ENCODE data around the gene MEAF6.

MEAF6 gene

GRCh38 chr1:37482004-37482785 is 32.4 kb downstream of the MEAF6 start:
- TF ChIP-seq FOXA1 (IDR thresholded peaks at IDR 0.05), result no peak
- TF ChIP-seq BHLHE40 (IDR thresholded peaks at IDR 0.05; ENCODE audit: borderline replicate concordance), result no peak
- no peak for TF ChIP-seq L3MBTL2 (conservative IDR thresholded peaks at IDR 0.05)
- no peak for TF ChIP-seq CTBP1 (IDR thresholded peaks at IDR 0.05; ENCODE audit: borderline replicate concordance)
- TF ChIP-seq, protein P1, sequence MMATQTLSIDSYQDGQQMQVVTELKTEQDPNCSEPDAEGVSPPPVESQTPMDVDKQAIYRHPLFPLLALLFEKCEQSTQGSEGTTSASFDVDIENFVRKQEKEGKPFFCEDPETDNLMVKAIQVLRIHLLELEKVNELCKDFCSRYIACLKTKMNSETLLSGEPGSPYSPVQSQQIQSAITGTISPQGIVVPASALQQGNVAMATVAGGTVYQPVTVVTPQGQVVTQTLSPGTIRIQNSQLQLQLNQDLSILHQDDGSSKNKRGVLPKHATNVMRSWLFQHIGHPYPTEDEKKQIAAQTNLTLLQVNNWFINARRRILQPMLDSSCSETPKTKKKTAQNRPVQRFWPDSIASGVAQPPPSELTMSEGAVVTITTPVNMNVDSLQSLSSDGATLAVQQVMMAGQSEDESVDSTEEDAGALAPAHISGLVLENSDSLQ (IDR thresholded peaks at IDR 0.05), result no peak
- TF ChIP-seq ARNT (IDR thresholded peaks at IDR 0.05), result no peak
- no peak for TF ChIP-seq SP1 (IDR thresholded peaks at IDR 0.05)
- no peak for TF ChIP-seq NFRKB (IDR thresholded peaks at IDR 0.05)
- no peak for TF ChIP-seq FOXK2 (IDR thresholded peaks at IDR 0.05)
- no peak for TF ChIP-seq ZNF384 (IDR thresholded peaks at IDR 0.05)
- TF ChIP-seq SUZ12 (IDR thresholded peaks at IDR 0.05), result no peak
- TF ChIP-seq TARDBP (IDR thresholded peaks at IDR 0.05), result no peak
- TF ChIP-seq FOXM1 (IDR thresholded peaks at IDR 0.05; ENCODE audit: borderline replicate concordance), result no peak
- TF ChIP-seq ELF4 (IDR thresholded peaks at IDR 0.05), result no peak
- no peak for TF ChIP-seq LEF1 (IDR thresholded peaks at IDR 0.05; ENCODE audit: borderline replicate concordance)
- TF ChIP-seq HDGF (IDR thresholded peaks at IDR 0.05; ENCODE audit: borderline replicate concordance), result no peak
- ChIA-PET POLR2A (no interaction called here), CTCF (interaction anchor here (0.7 to 1.0 kb wide), 2 partner anchors 33 to 121 kb away, joined by 3 to 4 read pairs; no protein-coding TSS in a partner anchor)
- DNase-seq (ENCODE audit: extremely low spot score), result no peak

GRCh38 chr1:37481289-37482003 is 33.1 kb downstream of the MEAF6 start:
- ChIA-PET CTCF (interaction anchor here (0.7 kb wide), 1 partner anchor 122 kb away, joined by 3 read pairs; no protein-coding TSS in a partner anchor), POLR2A (no interaction called here)
- no peak for DNase-seq (ENCODE audit: extremely low spot score)
- TF ChIP-seq CTBP1 (IDR thresholded peaks at IDR 0.05; ENCODE audit: borderline replicate concordance) (no peak), SUZ12 (IDR thresholded peaks at IDR 0.05) (no peak), NFRKB (IDR thresholded peaks at IDR 0.05) (no peak), FOXK2 (IDR thresholded peaks at IDR 0.05) (no peak), ARNT (IDR thresholded peaks at IDR 0.05) (no peak), BHLHE40 (IDR thresholded peaks at IDR 0.05; ENCODE audit: borderline replicate concordance) (no peak), SP1 (IDR thresholded peaks at IDR 0.05) (no peak), L3MBTL2 (conservative IDR thresholded peaks at IDR 0.05) (no peak), TARDBP (IDR thresholded peaks at IDR 0.05) (no peak), ELF4 (IDR thresholded peaks at IDR 0.05) (no peak), LEF1 (IDR thresholded peaks at IDR 0.05; ENCODE audit: borderline replicate concordance) (no peak), FOXA1 (IDR thresholded peaks at IDR 0.05) (no peak), FOXM1 (IDR thresholded peaks at IDR 0.05; ENCODE audit: borderline replicate concordance) (no peak), ZNF384 (IDR thresholded peaks at IDR 0.05) (no peak), HDGF (IDR thresholded peaks at IDR 0.05; ENCODE audit: borderline replicate concordance) (no peak)
- TF ChIP-seq, protein P1 (IDR thresholded peaks at IDR 0.05), result no peak

DNA sequence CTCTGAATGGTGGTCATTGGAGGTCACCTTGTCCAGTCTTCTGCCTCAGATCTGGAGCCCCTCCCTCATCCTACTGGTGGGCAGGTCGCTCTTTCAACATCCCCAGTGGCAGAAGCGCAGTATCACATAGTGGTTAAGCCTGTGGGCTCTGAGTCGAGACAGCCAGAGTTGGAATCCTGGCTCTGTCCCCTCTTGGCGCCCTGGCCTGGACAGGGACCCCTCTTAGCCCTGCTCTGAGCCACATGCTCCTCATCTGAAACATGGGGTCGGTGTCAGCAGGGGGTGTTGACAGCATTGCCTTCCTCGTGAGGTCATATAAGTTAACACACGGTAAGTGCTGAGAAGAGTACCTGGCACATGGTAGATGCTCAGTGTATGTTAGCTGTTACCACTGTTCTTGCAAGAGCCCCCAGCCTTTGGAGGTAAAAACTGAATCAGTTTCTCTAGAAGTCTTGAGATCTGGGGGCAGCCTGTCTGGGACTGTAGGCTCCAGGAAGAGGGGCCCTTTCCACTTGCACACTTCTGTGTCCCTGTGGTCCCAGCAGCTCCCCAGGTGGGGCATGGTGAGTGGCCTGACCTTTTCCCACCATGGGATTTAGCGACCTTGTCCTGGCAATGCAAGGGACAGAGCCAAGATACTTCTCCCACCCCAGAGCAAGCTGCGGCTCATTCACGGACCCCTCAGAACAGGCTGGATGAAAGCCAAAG is 33.8 kb downstream of the MEAF6 start:
- no peak for DNase-seq (ENCODE audit: extremely low spot score)
- TF ChIP-seq BHLHE40 (IDR thresholded peaks at IDR 0.05; ENCODE audit: borderline replicate concordance) (no peak), FOXM1 (IDR thresholded peaks at IDR 0.05; ENCODE audit: borderline replicate concordance) (no peak), SUZ12 (IDR thresholded peaks at IDR 0.05) (no peak), FOXA1 (IDR thresholded peaks at IDR 0.05) (no peak), SP1 (IDR thresholded peaks at IDR 0.05) (no peak), CTBP1 (IDR thresholded peaks at IDR 0.05; ENCODE audit: borderline replicate concordance) (no peak), FOXK2 (IDR thresholded peaks at IDR 0.05) (no peak), TARDBP (IDR thresholded peaks at IDR 0.05) (no peak), ZNF384 (IDR thresholded peaks at IDR 0.05) (no peak), LEF1 (IDR thresholded peaks at IDR 0.05; ENCODE audit: borderline replicate concordance) (no peak)
- TF ChIP-seq, protein P1 (IDR thresholded peaks at IDR 0.05), result no peak
- POLR2A ChIA-PET, result no interaction called here
- CTCF ChIA-PET, result no interaction called here

DNA sequence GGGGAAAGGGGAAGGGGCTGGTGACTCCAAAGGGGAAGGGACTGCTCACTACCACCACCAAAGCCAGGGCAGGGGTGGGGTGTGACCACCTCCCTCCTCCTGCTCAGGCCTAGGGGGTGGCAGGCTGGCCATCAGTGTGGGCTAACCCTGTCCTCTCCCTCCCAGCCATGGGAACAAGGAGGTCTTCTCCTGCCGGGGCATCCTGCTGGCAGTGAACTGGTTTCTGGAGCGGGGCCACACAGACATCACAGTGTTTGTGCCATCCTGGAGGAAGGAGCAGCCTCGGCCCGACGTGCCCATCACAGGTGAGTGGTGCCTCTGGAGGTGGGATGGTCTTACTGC is 34.5 kb downstream of the MEAF6 start:
- TF ChIP-seq ARNT (IDR thresholded peaks at IDR 0.05) (no peak), ELF4 (IDR thresholded peaks at IDR 0.05) (no peak), SUZ12 (IDR thresholded peaks at IDR 0.05) (no peak), NFRKB (IDR thresholded peaks at IDR 0.05) (no peak), LEF1 (IDR thresholded peaks at IDR 0.05; ENCODE audit: borderline replicate concordance) (no peak), CTBP1 (IDR thresholded peaks at IDR 0.05; ENCODE audit: borderline replicate concordance) (no peak), L3MBTL2 (conservative IDR thresholded peaks at IDR 0.05) (no peak), SP1 (IDR thresholded peaks at IDR 0.05) (no peak), FOXA1 (IDR thresholded peaks at IDR 0.05) (no peak), FOXM1 (IDR thresholded peaks at IDR 0.05; ENCODE audit: borderline replicate concordance) (no peak), ZNF384 (IDR thresholded peaks at IDR 0.05) (no peak)
- TF ChIP-seq, protein P1 (IDR thresholded peaks at IDR 0.05), result no peak
- ChIA-PET CTCF (no interaction called here), POLR2A (no interaction called here)

More for the DNA sequence above, 34.5 kb downstream of the MEAF6 start:
- no peak for DNase-seq (ENCODE audit: extremely low spot score)
